ENCODE data around the gene MUC5AC.
"Not testable (repeated sequence)": the region's sequence is repeated elsewhere in the genome, so short reads cannot be mapped to it uniquely, and the experiment has no call there.

The MUC5AC gene

GRCh38 chr11:1236316-1237127, 78.8 kb downstream of the MUC5AC start:
- DNase-seq (ENCODE audit: low spot score), result no peak

- no peak for DNase-seq (ENCODE audit: low spot score)
Observed at GRCh38 chr11:1237128-1237580, 79.4 kb downstream of the MUC5AC start.

- no peak for DNase-seq (ENCODE audit: low spot score)
Observed at GRCh38 chr11:1237851-1238250, 80.1 kb downstream of the MUC5AC start.

- no peak for DNase-seq (ENCODE audit: low spot score)
Observed at GRCh38 chr11:1238767-1239595, 81.2 kb downstream of the MUC5AC start.

GRCh38 chr11:1239596-1240205, 81.9 kb downstream of the MUC5AC start:
- no peak for DNase-seq (ENCODE audit: low spot score)

GRCh38 chr11:1240771-1241170, 83.0 kb downstream of the MUC5AC start:
- DNase-seq (ENCODE audit: low spot score), result no peak

- DNase-seq (ENCODE audit: low spot score), result no peak
Observed at GRCh38 chr11:1241706-1242105, 84.0 kb downstream of the MUC5AC start.

- no peak for DNase-seq (ENCODE audit: low spot score)
Observed at GRCh38 chr11:1242289-1242688, 84.5 kb downstream of the MUC5AC start.

GRCh38 chr11:1242751-1243150, 85.0 kb downstream of the MUC5AC start:
- DNase-seq (ENCODE audit: low spot score), result not testable (repeated sequence)

GRCh38 chr11:1243521-1243920, 85.8 kb downstream of the MUC5AC start:
- not testable (repeated sequence) for DNase-seq (ENCODE audit: low spot score)

GRCh38 chr11:1244557-1244956, 86.8 kb downstream of the MUC5AC start:
- not testable (repeated sequence) for DNase-seq (ENCODE audit: low spot score)

- not testable (repeated sequence) for DNase-seq (ENCODE audit: low spot score)
Observed at GRCh38 chr11:1245717-1246116, 88.0 kb downstream of the MUC5AC start.

- not testable (repeated sequence) for DNase-seq (ENCODE audit: low spot score)
Observed at GRCh38 chr11:1246301-1246700, 88.5 kb downstream of the MUC5AC start.

GRCh38 chr11:1247026-1247425, 89.3 kb downstream of the MUC5AC start:
- not testable (repeated sequence) for DNase-seq (ENCODE audit: low spot score)

GRCh38 chr11:1248951-1249350, 91.2 kb downstream of the MUC5AC start:
- DNase-seq (ENCODE audit: low spot score), result not testable (repeated sequence)

- not testable (repeated sequence) for DNase-seq (ENCODE audit: low spot score)
Observed at GRCh38 chr11:1250411-1250810, 92.7 kb downstream of the MUC5AC start.

All from AG08396 (cell line).